Neuronal stem cell (in vitro differentiated cells): ENCODE measurements around the gene HES1.

Experiments used
- DNase-seq: peaks from one replicate; pipeline ENCODE4 v3.0.0-alpha.2; 2013; ENCODE audit warnings: low spot score
- H2AFZ ChIP-seq: one replicate; pipeline ENCODE4 v1.6.1; 2013; ENCODE audit warnings: mild to moderate bottlenecking, low read length, inconsistent platforms
- H2AK5ac ChIP-seq: 2 replicates; pipeline ENCODE4 v1.6.1; 2013; ENCODE audit warnings: low read depth, mild to moderate bottlenecking, inconsistent platforms, low read length, moderate library complexity, mixed read lengths
- H2BK120ac ChIP-seq: 2 replicates; pipeline ENCODE4 v1.6.1; 2013; ENCODE audit warnings: low read depth, mild to moderate bottlenecking, inconsistent platforms, low read length, moderate library complexity, mixed read lengths
- H2BK12ac ChIP-seq: one replicate; pipeline ENCODE4 v1.6.1; 2013; ENCODE audit warnings: low read length, inconsistent platforms
- H2BK15ac ChIP-seq: 2 replicates; pipeline ENCODE4 v1.6.1; 2013; ENCODE audit warnings: mild to moderate bottlenecking, low read length, inconsistent platforms, mixed read lengths
- H2BK5ac ChIP-seq: one replicate; pipeline ENCODE4 v1.6.1; 2013; ENCODE audit warnings: inconsistent platforms, mild to moderate bottlenecking, low read length, moderate library complexity
- H3K14ac ChIP-seq: one replicate; pipeline ENCODE4 v1.6.1; 2013; ENCODE audit warnings: low read length, inconsistent platforms
- H3K18ac ChIP-seq: 2 replicates; pipeline ENCODE4 v1.6.1; 2013; ENCODE audit warnings: low read length, inconsistent platforms
- H3K23ac ChIP-seq: 2 replicates; pipeline ENCODE4 v1.6.1; 2013; ENCODE audit warnings: low read depth, mild to moderate bottlenecking, mixed read lengths, low read length, inconsistent platforms; ENCODE audit not compliant: poor library complexity
- H3K27ac ChIP-seq: replicated peaks from 3 replicates; pipeline ENCODE4 v1.5.1; 2013; ENCODE audit warnings: low read length, inconsistent platforms
- H3K27me3 ChIP-seq, 3 experiments: 2 replicates each; pipeline ENCODE4 v1.6.1; 2013; ENCODE audit warnings: low read length in 3 of 3, mild to moderate bottlenecking in 2 of 3, inconsistent platforms in 1 of 3, low read depth in 1 of 3, mixed read lengths in 1 of 3, moderate library complexity in 1 of 3; ENCODE audit not compliant: control insufficient read depth in 3 of 3, insufficient read depth in 3 of 3
- H3K36me3 ChIP-seq, 2 donors: replicated peaks in 1 of 2; 2 replicates each; pipeline ENCODE4 v1.6.1; 2013; ENCODE audit warnings: low read length in 2 of 2; ENCODE audit not compliant: control insufficient read depth in 2 of 2, insufficient read depth in 2 of 2
- H3K4ac ChIP-seq: 2 replicates; pipeline ENCODE4 v1.6.1; 2013; ENCODE audit warnings: inconsistent platforms, mild to moderate bottlenecking, low read length, moderate library complexity
- H3K4me1 ChIP-seq, 2 donors: 1 replicate in 1 of 2; 2 replicates in 1 of 2; pipeline ENCODE4 v1.6.1; 2013; ENCODE audit warnings: low read length in 2 of 2, low read depth in 1 of 2; ENCODE audit not compliant: control insufficient read depth in 2 of 2, insufficient read depth in 1 of 2
- H3K4me2 ChIP-seq: one replicate; pipeline ENCODE4 v1.6.1; 2013; ENCODE audit warnings: mild to moderate bottlenecking, low read length, inconsistent platforms; ENCODE audit not compliant: insufficient read depth, poor library complexity, severe bottlenecking
- H3K4me3 ChIP-seq, 2 donors: 2 replicates each; pipeline ENCODE4 v1.5.1; 2013; ENCODE audit warnings: low read length in 2 of 2, mild to moderate bottlenecking in 2 of 2, inconsistent platforms in 1 of 2, moderate library complexity in 1 of 2
- H3K79me1 ChIP-seq: one replicate; pipeline ENCODE4 v1.6.1; 2013; ENCODE audit warnings: low read depth, mild to moderate bottlenecking, inconsistent platforms, low read length, moderate library complexity
- H3K9ac ChIP-seq: one replicate; pipeline ENCODE4 v1.6.1; 2013; ENCODE audit warnings: mild to moderate bottlenecking, low read depth, low read length, inconsistent platforms; ENCODE audit not compliant: poor library complexity
- H3K9me3 ChIP-seq, 2 donors: replicated peaks in 1 of 2; 2 replicates each; pipeline versions ENCODE3 to v1.6.1; 2013; ENCODE audit warnings: low read length in 2 of 2, mild to moderate bottlenecking in 2 of 2, inconsistent platforms in 1 of 2, low read depth in 1 of 2, mixed read lengths in 1 of 2, moderate library complexity in 1 of 2; ENCODE audit not compliant: control insufficient read depth in 2 of 2, insufficient read depth in 1 of 2
- H4K8ac ChIP-seq: one replicate; pipeline ENCODE4 v1.6.1; 2013; ENCODE audit warnings: low read depth, mild to moderate bottlenecking, inconsistent platforms, low read length, moderate library complexity
- H4K91ac ChIP-seq: one replicate; pipeline ENCODE4 v1.6.1; 2013; ENCODE audit warnings: low read length, low read depth, mild to moderate bottlenecking, inconsistent platforms; ENCODE audit not compliant: poor library complexity
- WGBS, 2 donors: extraction: QIAGEN DNeasy Blood & Tissue Kit; methylation state at CpG; one replicate each; pipeline ENCODE4 v1.1.7; 2013; ENCODE audit warnings: missing lambda C conversion rate in 2 of 2, mixed read lengths in 1 of 2; ENCODE audit not compliant: insufficient read length in 2 of 2, insufficient replicate concordance in 1 of 2; ENCODE audit errors: extremely low coverage in 2 of 2; 5-methylcytosine and 5-hydroxymethylcytosine counted together

Gene HES1

DNA sequence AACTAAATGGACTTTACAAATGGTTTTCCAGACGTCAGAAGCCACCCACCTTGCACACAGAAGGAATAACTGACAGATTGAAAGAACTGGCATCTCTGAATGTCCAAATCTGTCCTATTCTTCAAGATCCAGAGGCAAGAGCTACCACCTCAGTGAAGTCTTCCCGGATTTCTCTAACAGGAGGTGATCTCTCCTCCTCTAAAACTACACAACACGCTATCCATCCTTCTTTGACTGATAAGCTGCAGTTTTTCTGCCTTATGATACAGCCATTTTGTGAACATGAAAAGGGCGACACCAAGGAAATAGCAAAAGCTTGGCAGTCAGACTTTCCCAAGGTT, 37.1 kb upstream of the HES1 start:
- Histone ChIP-seq H3K18ac (no peak overlapping the region), H3K14ac (no peak overlapping the region), H3K23ac (no peak overlapping the region), H2BK120ac (no peak overlapping the region), H2AFZ (peak overlapping the region; percentile 71), H3K4me1 (peaks cover 16 to 22% of the 10 kb centered on the region in 2 donors), H4K91ac (no peak overlapping the region), H2BK15ac (no peak overlapping the region), H2AK5ac (no peak overlapping the region), H3K4me2 (no peak overlapping the region), H2BK12ac (no peak overlapping the region), H3K36me3 (no peaks in the 10 kb centered on the region), H3K9me3 (no peaks in the 10 kb centered on the region), H2BK5ac (no peak overlapping the region), H4K8ac (no peak overlapping the region), H3K9ac (no peak overlapping the region), H3K27me3 (peaks cover 0 to 37% (median 0%) of the 10 kb centered on the region in 3 experiments), H3K79me1 (no peaks in the 10 kb centered on the region), H3K4me3 (no peak overlapping the region), H3K4ac (no peak overlapping the region), H3K27ac (no peak overlapping the region)
- WGBS, 2 donors, result no CpG with 5 or more reads among the region's 4 CpGs
- DNase-seq, result no peak

DNA sequence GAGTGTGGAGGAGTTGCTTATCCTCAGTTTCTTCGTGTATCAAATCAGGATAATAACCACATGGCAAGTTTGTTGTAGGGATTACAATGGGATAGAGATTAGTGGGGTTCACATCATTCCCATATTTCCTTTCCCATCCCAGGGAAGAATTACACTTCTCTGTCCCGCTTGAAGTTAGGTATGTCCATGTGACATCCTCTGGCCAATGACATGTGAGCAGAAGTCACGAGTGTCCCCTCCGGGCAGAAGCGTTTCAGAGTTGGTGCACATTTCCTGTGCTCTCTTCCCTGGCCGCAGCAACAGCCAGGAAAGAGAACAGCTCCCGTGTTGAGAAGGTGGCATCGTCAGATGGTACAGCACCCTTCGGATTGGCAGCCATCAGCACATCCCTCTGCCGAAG, 36.7 kb upstream of the HES1 start:
- H3K4me3 ChIP-seq, result no peak overlapping the region
- peaks cover 20 to 26% of the 10 kb centered on the region in 2 donors for H3K4me1 ChIP-seq
- H2BK5ac ChIP-seq, result no peak overlapping the region
- H2BK12ac ChIP-seq, result no peak overlapping the region
- no peak overlapping the region for H2BK120ac ChIP-seq
- H3K14ac ChIP-seq, result no peak overlapping the region
- H3K9ac ChIP-seq, result no peak overlapping the region
- H2AFZ ChIP-seq, result no peak overlapping the region
- WGBS, 2 donors, result no CpG with 5 or more reads among the region's 10 CpGs
- DNase-seq, result no peak
- no peaks in the 10 kb centered on the region for H3K79me1 ChIP-seq
- H3K36me3 ChIP-seq, result no peaks in the 10 kb centered on the region
- no peak overlapping the region for H3K4me2 ChIP-seq
- no peak overlapping the region for H3K27ac ChIP-seq
- no peak overlapping the region for H2AK5ac ChIP-seq
- H3K27me3 ChIP-seq, result peaks cover 0 to 38% (median 0%) of the 10 kb centered on the region in 3 experiments
- no peak overlapping the region for H4K8ac ChIP-seq
- no peak overlapping the region for H3K4ac ChIP-seq
- no peak overlapping the region for H3K18ac ChIP-seq
- no peak overlapping the region for H2BK15ac ChIP-seq
- H4K91ac ChIP-seq, result peak overlapping the region; percentile 57
- no peak overlapping the region for H3K23ac ChIP-seq
- H3K9me3 ChIP-seq, result no peaks in the 10 kb centered on the region

DNA sequence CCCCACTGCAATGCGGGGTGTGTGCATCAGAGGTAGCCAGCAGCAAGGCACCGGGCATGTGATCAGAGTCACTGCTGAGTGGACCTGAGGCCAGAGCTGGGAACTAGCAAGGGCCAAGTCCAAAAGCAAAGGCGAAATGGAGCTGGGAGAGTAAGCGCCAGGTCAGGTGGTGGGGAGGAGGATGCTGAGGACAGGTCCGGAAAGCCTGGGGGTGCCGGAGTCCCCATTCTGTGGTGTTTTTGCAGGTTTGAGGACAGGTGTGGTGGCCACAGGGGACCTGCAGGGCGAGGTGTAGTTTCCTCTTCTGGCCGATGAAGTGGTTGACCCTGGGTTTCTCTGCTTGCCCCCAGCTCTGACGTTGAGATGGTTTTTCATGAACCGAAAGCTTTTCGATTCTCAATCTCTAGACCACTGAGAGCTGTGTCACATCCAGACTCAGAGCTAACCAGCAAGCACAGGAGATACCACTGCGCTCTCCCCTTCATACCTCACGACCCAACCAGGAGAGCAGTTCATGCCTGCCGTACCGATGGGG, 35.0 kb upstream of the HES1 start:
- Histone ChIP-seq H2AFZ (no peak overlapping the region), H3K27me3 (peaks cover 0 to 51% (median 0%) of the 10 kb centered on the region in 3 experiments)
- no CpG with 5 or more reads among the region's 15 CpGs for WGBS, 2 donors

DNA sequence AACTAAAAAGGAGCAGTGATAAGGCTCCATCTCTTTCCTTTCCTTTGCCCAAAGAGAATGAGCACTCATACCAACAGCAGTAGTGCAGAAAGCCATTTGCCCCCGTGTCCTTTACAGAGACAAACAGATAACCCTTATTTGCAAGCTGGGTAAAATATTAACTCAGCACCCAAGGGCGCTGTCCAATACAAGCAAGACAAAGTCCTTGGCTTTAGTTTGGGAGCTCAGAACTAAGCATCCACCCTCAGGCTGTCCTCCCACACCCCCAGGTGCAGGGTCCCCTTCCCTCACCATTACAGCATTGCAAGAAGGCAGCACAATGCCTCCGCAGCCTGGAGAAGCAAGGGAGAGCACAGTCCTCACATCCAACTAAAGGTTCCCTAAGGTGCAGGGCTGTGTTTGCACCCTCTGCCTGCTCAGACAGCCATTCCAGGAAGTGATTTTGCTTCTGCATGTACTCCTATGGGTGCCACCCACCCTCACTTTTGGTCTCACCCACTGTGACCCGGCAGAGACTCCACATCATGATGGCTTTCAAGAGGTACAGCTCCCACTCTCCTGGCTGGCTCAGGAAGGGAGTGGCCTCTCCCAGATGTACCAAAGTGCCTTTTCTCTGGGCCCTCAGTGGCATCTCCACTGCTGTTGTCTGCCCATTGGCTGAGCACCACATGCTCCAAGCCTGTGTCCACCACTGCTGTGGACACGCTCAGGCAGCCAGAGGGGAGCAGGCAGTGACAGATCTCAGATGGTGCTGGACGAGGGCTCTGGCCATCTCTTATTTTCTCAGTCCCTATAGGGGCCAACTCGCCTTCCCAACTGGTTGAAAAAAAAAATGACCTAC, 34.1 kb upstream of the HES1 start:
- peak overlapping the region; percentile 75 for H3K18ac ChIP-seq
- H2AFZ ChIP-seq, result no peak overlapping the region
- H2BK120ac ChIP-seq, result peak overlapping the region; percentile 21
- WGBS, 2 donors, result no CpG with 5 or more reads among the region's 7 CpGs
- no peak overlapping the region for H3K14ac ChIP-seq
- no peaks in the 10 kb centered on the region for H3K9me3 ChIP-seq
- no peak overlapping the region for H3K4me3 ChIP-seq
- H2AK5ac ChIP-seq, result no peak overlapping the region
- H3K27me3 ChIP-seq, result peaks cover 0 to 58% (median 0%) of the 10 kb centered on the region in 3 experiments
- H3K36me3 ChIP-seq, result no peaks in the 10 kb centered on the region
- H3K4me1 ChIP-seq, result peaks cover 24 to 26% of the 10 kb centered on the region in 2 donors
- H3K9ac ChIP-seq, result no peak overlapping the region
- peak overlapping the region; percentile 47 for H2BK15ac ChIP-seq
- H4K91ac ChIP-seq, result no peak overlapping the region
- no peak overlapping the region for H3K4ac ChIP-seq
- H3K4me2 ChIP-seq, result no peak overlapping the region
- no peak for DNase-seq
- H2BK5ac ChIP-seq, result peak overlapping the region; percentile 9
- no peak overlapping the region for H4K8ac ChIP-seq
- H3K79me1 ChIP-seq, result no peaks in the 10 kb centered on the region
- no peak overlapping the region for H3K27ac ChIP-seq
- no peak overlapping the region for H3K23ac ChIP-seq
- no peak overlapping the region for H2BK12ac ChIP-seq

More for the DNA sequence above, 35.0 kb upstream of the HES1 start:
- H3K14ac ChIP-seq, result no peak overlapping the region
- H3K9me3 ChIP-seq, result no peaks in the 10 kb centered on the region
- no peak overlapping the region for H2BK15ac ChIP-seq
- H4K8ac ChIP-seq, result no peak overlapping the region
- no peak overlapping the region for H3K4me3 ChIP-seq
- peaks cover 25 to 26% of the 10 kb centered on the region in 2 donors for H3K4me1 ChIP-seq
- no peak for DNase-seq
- no peaks in the 10 kb centered on the region for H3K79me1 ChIP-seq
- no peak overlapping the region for H2BK5ac ChIP-seq
- no peak overlapping the region for H3K27ac ChIP-seq
- no peak overlapping the region for H3K4me2 ChIP-seq
- no peaks in the 10 kb centered on the region for H3K36me3 ChIP-seq
- H2BK120ac ChIP-seq, result no peak overlapping the region
- no peak overlapping the region for H3K4ac ChIP-seq
- H4K91ac ChIP-seq, result no peak overlapping the region
- peak overlapping the region; percentile 31 for H2AK5ac ChIP-seq
- no peak overlapping the region for H2BK12ac ChIP-seq
- no peak overlapping the region for H3K23ac ChIP-seq
- H3K18ac ChIP-seq, result peak overlapping the region; percentile 45
- H3K9ac ChIP-seq, result no peak overlapping the region
